Right kidney (tissue), 9 donors: Measurements from ENCODE around the gene ATP8B2.
"Not testable (repeated sequence)": the region's sequence is repeated elsewhere in the genome, so short reads cannot be mapped to it uniquely, and the experiment has no call there.

ENCODE experiments used
- DNase-seq: peaks from one replicate; pipeline ENCODE4 v3.0.0-alpha.2; 2016
- long read RNA-seq, 8 donors: transcript quantifications; one replicate each; lab custom pipeline, GENCODE V29; 2026

Gene ATP8B2, protein sequence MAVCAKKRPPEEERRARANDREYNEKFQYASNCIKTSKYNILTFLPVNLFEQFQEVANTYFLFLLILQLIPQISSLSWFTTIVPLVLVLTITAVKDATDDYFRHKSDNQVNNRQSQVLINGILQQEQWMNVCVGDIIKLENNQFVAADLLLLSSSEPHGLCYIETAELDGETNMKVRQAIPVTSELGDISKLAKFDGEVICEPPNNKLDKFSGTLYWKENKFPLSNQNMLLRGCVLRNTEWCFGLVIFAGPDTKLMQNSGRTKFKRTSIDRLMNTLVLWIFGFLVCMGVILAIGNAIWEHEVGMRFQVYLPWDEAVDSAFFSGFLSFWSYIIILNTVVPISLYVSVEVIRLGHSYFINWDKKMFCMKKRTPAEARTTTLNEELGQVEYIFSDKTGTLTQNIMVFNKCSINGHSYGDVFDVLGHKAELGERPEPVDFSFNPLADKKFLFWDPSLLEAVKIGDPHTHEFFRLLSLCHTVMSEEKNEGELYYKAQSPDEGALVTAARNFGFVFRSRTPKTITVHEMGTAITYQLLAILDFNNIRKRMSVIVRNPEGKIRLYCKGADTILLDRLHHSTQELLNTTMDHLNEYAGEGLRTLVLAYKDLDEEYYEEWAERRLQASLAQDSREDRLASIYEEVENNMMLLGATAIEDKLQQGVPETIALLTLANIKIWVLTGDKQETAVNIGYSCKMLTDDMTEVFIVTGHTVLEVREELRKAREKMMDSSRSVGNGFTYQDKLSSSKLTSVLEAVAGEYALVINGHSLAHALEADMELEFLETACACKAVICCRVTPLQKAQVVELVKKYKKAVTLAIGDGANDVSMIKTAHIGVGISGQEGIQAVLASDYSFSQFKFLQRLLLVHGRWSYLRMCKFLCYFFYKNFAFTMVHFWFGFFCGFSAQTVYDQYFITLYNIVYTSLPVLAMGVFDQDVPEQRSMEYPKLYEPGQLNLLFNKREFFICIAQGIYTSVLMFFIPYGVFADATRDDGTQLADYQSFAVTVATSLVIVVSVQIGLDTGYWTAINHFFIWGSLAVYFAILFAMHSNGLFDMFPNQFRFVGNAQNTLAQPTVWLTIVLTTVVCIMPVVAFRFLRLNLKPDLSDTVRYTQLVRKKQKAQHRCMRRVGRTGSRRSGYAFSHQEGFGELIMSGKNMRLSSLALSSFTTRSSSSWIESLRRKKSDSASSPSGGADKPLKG
- long read RNA-seq, donor 1, partial matches to known transcripts, result 20 of 20 reads
- long read RNA-seq, donor 1, other reads (novel, unspliced or antisense), result 0 of 20 reads
- long read RNA-seq, donor 2, result 0 reads
- long read RNA-seq, donor 3, partial matches to known transcripts, result 11 of 11 reads
- long read RNA-seq, donor 3, other reads (novel, unspliced or antisense), result 0 of 11 reads
- long read RNA-seq, donor 4, partial matches to known transcripts, result 0 of 1 reads
- long read RNA-seq, donor 4, other reads (novel, unspliced or antisense), result 0 of 1 reads
- long read RNA-seq, donor 5, result 0 reads
- long read RNA-seq, donor 6, partial matches to known transcripts, result 29 of 29 reads
- long read RNA-seq, donor 6, other reads (novel, unspliced or antisense), result 0 of 29 reads
- long read RNA-seq, donor 7, result 0 reads
- long read RNA-seq, donor 8, partial matches to known transcripts, result 0 of 1 reads
- long read RNA-seq, donor 8, other reads (novel, unspliced or antisense), result 0 of 1 reads

DNA sequence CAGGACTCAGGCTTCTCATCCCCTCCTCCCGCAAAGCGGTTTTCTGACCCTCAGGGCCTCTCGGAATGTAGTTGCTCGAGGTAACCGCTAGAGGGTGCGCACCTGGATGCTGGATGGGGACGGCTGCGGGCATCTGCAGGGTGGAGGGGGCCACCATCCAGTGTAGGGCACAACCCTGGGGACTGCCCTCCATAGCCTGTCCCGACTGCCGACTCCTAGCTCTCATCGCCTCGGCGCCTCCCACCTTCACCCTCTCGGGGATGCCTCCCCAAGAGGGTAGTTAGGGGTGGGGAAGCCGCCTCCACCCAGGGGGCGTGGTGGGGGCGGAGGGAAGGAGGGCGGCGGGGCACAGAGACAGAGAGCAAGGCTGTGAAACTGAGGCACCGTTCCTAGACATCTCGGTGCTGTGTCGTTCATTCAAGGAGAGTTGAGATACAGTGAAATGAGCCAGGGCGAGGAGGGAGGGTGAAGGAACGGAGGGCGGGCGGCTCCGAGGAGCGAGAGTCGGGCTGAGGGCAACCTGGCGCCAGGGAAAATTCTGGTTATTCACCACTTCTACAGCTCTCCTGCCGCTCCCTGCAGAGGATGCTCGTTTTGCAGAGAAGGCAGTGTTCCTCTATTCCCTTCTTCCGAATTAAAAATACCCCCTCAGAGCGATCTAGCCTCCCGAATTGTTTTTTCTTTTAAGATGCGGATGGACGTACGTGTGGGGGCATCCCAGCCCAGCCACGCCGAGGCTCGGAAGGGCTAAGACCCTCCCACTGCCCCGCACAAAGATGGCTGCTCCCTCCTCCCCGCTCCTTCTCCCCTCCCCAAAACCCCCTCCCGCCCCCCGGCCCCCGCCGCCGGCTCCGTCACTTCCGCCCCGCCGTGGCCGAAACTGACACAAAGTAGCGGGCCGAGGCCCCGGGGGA is at the start of gene ATP8B2:
Gene ATP8B2 (plus strand): TSS at position 857 of the 914 bp plus-strand sequence. CDS start 2,617 bp downstream, outside the sequence.
- peak; percentile 94 for DNase-seq

DNA sequence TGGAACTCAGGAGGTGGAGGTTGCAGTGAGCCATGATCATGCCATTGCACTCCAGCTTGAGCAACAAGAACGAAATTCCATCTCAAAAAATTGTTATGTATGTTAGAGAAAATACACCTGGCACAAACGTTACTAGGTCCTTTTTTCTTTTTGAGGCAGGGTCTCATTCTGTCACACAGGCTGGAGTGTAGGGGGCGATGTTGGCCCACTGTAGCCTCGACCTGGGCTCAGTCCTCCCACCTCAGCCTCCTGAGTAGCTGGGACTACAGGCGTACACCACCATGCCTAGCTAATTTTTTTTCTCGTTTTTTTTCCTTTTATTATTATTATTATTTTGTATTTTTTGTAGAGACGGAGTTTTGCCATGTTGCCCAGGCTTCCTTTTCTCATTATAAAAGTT is 48.5 kb upstream of the ATP8B2 start:
- no peak for DNase-seq

DNA sequence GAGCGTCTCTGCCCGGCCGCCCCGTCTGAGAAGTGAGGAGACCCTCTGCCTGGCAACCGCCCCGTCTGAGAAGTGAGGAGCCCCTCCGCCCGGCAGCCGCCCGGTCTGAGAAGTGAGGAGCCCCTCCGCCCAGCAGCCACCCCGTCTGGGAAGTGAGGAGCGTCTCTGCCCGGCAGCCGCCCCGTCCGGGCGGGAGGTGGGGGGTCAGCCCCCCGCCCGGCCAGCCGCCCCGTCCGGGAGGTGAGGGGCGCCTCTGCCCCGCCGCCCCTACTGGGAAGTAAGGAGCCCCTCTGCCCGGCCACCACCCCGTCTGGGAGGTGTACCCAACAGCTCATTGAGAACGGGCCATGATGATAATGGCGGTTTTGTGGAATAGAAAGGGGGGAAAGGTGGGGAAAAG is 37.7 kb upstream of the ATP8B2 start:
- DNase-seq, result not testable (repeated sequence)

DNA sequence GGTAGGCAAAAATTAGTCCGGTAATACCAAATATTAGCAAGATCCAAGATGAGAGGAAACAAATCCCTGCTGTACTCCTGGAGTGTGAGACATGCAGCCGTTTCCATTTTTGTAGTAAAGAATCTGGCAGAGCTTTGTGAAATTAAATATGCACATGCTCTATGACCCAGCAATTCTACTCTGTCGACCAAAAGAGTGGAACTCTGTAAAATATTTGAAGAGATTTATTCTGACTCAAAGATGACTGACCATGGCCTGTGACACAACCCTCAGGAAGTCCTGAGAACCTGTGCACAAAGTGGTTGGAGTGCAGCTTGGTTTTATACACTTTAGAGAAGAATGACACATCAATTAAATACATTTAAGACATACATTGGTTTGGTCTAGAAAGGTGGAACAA is 36.7 kb upstream of the ATP8B2 start:
- no peak for DNase-seq

DNA sequence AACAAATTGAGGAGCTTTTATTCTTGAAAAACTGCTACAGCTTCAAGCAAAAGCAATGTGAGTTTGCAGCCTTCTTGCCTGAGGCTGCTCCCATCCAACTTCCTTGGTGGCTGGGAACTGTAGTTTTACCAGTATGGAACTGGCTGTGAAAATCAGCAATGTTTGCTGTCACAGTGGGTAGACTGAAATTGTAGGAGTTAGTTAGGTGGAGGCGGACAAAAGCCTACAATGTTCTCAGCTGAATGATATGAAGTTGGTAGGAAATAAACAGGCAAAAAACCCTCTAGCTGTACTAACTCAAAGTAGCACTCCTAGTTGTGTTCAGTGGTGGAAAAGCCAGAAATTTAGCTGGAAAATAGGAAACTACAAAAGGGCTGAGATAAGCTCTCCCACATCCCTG is 34.4 kb upstream of the ATP8B2 start:
- DNase-seq, result no peak

DNA sequence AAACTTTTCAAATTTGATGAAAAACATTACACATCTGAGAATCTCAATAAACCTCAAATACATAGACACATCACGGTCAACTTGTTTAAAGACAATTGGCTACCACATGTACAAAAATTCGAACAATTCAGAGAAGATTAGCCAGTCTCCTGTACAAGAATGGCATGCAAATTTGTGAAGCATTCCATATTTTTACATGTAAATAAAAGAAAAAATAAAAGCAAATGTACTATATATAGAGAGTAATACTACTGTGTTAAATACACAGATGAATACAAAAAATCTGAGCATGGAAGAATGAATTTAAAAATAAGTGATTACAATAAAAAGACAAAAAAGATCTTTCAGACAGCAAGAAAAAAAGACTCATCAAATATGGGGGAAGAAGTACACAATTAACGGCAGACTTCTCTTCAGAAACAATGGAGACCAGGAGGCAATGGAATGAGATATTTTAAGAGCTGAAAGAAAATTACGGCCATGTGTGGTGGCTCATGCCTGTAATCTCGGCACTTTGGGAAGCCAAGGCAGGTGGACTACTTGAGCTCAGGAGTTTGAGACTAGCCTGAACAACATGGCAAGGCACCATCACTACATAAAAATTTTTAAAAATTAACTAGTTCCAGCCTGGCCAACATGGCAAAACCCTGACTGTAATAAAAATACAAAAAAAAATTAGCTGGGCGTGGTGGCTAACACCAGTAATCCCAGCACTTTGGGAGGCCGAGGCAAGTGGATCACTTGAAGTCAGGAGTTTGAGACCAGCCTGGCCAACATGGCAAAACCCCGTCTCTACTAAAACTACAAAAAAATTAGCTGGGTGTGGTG is 29.7 kb upstream of the ATP8B2 start:
- no peak for DNase-seq

DNA sequence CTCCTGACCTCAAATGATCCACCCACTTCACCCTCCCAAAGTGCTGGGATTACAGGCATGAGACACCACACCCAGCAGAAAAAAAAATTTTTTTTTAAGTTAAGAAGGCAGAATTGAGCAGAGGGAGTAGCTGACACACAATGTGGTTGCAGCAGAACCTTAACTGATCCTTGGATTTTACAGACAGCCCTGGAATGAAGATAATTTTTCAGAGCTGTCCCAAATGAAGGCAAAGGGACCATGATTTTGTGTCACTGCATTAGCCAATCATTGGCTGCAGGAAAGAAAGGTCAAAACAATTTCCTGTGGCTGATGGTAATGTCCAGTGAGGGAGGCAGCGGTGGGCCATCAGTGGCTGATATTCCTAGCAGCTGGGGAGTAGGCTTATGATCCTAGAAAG is 23.7 kb upstream of the ATP8B2 start:
- DNase-seq, result no peak

DNA sequence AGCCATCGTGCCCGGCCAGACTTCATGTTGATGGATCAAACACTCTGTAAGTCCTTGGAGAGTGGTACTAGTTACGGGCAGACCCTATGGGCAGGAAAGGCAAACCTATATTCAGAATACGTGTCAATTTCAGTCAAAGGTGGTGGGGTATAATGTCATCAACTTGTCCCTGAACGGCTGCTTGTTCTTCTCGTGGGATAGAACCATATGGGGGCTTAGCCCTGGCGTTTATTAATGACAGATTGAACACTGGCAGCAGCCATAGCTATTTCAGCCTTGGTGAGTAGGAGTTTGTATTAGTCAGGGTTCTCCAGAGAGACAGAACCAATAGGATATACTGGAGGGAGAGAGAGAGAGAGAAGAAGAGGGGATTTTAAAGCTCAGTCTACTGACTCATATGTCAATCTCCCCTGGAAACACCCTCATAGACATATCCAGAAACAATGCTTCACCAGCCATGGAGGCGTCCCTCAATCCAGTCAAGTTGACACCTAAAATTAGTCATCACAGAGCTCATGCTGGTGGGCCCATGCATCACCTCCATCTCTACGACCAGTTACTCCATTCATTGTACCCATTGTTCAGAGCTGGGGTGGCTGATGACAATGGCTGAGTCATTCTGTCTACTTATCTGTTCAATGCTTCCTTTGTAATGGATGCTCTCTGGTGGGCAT is 20.5 kb upstream of the ATP8B2 start:
- no peak for DNase-seq

DNA sequence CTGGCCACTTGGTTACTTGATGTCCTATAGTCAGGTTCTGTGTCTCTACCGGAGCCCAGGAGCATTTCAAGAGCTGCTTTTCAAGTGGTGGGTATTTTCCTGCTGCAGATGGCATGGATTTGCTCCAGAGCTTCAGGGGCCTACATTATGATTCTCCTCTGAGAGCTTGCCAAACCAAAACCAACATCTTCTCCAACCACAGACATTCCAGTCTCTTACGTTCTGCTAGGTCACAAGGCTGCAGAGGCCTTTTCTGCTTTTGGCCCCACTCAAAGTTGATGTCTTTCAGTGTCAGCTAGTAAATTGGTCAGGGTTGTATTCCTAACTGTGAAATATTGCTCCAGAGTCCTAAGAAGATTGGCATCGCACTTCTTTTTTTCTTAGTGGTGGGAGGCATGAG is 19.2 kb upstream of the ATP8B2 start:
- DNase-seq, result no peak

DNA sequence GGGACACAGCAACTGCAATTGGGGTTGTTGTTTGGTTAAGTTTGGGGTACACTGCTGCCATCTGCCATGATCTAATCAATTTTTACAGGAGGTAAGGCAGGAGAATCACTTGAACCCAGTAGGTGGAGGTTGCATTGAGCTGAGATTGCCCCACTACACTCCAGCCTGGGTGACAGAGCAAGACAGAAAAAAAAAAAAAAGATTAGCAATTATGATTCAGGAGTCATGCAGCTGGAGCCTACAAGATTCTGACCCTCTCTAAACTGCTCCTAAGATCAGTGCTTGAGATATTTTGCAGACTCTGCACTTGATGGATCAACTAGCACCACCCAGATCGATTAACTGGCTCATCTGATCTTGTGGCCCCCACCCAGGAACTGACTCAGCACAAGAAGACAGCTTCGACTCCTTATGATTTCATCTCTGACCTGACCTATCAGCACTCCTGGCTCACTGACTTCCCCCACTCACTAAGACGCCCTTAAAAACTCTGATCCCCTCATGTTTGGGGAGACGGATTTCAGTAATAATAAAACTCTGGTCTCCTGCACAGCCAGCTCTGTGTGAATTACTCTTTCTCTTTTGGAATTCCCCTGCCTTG is 17.6 kb upstream of the ATP8B2 start:
- not testable (repeated sequence) for DNase-seq

DNA sequence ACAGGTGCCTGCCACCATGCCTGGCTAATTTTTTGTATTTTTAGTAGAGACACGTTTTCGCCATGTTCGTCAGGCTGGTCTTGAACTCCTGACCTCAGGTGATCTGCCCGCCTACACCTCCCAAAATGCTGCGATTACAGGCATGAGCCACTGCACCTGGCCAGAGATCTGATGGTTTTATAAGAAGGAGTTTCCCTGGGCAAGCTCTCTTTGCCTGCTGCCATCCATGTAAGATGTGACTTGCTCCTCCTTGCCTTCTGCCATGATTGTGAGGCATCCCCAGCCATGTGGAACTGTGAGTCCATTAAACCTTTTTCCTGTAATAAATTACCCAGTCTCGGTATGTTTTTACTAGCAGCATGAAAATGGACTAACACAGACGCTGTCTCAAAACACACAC is 16.2 kb upstream of the ATP8B2 start:
- not testable (repeated sequence) for DNase-seq

DNA sequence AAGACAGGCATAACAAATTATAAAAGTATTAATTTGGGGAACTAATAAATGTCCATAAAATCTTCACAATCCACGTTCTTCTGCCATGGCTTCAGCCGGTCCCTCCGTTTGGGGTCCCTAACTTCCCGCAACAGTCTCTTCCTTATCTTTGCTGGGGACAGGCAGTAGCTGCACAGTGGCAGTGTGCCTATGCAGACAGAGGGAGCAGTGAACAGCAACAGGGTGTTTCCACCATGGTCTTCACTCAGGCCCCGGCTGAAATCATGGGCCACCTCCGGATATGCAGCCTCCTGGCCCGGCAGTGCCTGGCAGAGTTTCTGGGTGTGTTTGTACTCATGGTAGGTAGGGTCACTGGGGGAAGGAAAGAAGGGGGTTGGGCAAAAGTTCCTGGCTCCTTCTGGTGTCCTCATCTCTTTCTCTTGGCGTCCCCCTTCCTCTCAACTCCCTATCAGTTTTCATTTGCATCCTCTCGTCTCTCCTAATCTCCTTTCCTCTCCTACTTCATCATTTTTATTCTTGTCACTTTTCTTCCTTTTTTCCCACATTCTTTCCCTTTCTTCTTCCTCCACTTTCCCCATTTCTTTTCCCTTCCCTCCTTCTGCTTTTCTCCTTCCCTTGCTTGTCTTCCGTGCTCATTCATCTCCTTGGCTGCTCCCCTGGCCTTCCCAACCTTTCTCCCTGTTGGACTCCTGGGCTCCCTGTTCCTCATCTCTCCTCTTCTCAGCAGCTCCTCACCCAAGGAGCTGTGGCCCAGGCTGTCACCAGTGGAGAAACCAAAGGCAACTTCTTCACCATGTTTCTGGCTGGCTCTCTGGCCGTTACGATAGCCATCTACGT is 12.9 kb upstream of the ATP8B2 start:
- not testable (repeated sequence) for DNase-seq

DNA sequence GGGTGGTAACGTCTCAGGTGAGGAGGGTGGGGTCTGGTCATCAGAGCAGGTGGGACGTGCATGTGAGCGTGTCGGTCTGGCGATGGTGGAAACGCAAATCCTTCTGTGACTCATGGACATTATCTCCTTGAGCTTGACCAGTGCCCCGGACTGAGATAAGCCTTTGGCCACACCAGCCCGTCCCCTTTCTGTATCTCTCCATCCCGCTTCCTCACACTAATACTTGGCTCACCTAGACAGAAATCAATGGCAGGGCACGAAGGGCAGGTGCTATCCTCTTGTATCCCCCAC is 12.3 kb upstream of the ATP8B2 start:
- DNase-seq, result no peak

DNA sequence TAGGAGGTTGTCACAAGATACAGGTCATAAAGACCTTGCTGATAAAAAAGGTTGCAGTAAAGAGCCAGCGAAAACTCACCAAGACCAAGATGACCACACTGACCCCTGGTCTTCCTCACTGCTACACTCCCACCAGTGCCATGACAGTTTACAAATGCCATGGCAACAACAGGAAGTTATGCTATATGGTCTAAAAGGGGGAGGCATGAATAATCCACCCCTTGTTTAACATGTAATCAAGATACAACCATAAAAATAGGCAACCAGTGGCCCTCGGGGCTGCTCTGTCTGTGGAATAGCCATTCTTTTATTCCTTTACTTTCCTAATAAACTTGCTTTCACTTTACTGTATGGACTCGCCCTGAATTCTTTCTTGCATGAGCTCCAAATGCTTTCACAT is 11.1 kb upstream of the ATP8B2 start:
- DNase-seq, result not testable (repeated sequence)

DNA sequence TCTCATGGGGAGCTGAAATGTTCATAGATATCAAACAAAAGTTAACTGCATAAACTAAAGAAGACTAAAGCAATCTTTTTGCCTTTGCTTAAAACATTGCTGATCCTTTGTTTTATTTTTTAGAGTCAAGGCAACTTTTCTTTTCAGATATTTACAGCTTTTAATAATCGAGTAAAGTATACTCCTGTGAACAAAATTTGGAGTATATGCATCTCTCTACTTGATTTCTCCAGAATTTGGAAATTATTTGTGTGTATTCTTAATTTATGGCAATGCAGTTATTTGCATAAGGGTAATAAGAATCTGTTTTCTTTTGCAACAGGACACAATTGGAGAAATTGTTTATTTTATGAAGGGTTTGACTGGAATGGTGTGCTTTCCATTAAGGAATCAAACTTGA is 8.6 kb upstream of the ATP8B2 start:
- DNase-seq, result no peak

DNA sequence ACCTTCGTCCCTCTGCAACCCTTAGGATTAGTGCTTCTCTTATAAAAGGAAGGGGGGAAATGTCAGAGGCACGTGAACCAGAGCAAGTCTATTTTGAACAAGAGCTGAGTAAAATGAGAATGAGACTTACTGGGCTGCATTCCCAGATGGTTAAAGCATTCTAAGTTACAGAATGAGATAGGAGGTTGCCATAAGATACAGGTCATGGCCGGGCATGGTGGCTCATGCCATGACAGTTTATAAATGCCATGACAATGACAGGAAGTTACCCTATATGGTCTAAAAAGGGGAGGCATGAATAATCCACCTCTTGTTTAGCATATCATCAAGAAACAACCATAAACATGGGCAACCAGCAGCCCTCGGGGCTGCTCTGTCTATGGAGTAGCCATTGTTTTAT is 6.9 kb upstream of the ATP8B2 start:
- no peak for DNase-seq

DNA sequence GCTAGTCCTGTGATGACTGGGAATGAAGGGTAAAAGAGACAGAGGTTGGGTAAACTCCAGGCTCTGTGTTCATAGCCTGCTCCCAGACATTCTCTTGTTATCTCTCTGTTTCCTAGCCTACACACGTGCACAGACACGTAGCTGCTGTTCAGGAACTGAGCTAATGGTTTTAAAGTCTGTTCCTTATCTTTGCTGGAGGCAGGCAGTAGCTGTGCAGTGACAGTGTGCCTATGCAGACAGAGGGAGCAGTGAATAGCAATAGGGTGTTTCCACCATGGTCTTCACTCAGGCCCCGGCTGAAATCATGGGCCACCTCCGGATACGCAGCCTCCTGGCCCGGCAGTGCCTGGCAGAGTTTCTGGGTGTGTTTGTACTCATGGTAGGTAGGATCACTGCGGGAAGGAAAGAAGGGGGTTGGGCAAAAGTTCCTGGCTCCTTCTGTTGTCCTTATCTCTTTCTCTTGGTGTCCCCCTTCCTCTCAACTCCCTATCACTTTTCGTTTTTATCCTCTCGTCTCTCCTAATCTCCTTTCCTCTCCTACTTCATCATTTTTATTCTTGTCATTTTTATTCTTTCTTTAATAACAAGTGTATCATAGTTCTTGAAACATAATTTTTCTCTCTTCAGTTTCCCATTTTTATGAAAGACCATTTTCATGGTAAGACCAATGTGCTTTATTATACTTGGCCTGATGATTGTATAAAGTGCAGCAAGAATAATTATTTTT is 4.3 kb upstream of the ATP8B2 start, which contains the start of gene AQP10:
Gene AQP10 (plus strand): TSS at position 212 of the 727 bp plus-strand sequence. CDS start 63 bp downstream, at position 275.
- no peak for DNase-seq
